ENCODE measurements around the gene SLC26A1.

DNA sequence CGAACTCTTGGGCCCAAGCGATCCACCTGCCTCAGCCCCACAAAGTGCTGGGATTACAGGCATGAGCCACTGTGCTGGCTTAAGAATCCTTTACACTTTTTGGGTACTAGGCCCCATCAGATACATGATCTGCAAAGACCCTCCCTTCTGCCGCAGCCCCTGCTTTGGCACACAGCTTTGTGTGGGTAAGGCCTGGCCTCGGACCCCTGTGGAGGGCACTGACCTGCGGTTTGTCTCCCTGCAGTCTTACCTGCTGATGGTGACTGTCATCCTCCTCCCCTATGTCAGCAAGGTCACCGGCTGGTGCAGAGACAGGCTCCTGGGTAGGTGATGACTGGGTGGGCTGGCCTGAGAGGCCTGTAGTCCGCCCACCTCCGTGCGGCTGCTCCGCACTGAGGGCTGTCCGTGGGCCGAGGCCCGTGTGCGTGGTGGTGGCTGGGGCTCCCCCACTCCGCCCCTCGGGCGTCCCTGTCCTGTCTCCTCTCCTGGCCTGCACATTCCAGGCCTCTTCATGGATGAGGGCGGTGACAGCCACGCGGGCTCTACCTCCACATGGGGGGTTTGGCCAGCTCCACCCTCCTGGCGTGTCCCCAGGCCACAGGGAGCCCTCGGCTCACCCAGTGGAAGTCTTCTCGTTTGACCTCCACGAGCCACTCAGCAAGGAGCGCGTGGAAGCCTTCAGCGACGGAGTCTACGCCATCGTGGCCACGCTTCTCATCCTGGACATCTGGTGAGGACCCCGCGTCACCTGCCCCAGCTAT is 37.9 kb downstream of the SLC26A1 start:
- TF ChIP-seq CTCF (IDR thresholded peaks at IDR 0.05; ENCODE audit: poor library complexity, severe bottlenecking) = no peak
- TF ChIP-seq EZH2 (IDR thresholded peaks at IDR 0.05; ENCODE audit: borderline replicate concordance, insufficient read depth, low read length, poor library complexity, severe bottlenecking) = no peak
- TF ChIP-seq MXI1 (conservative IDR thresholded peaks at IDR 0.05; ENCODE audit: poor library complexity, severe bottlenecking) = no peak
- no peak for TF ChIP-seq EP300 (conservative IDR thresholded peaks at IDR 0.05; ENCODE audit: poor library complexity, severe bottlenecking)
- no peak for TF ChIP-seq SMC3 (conservative IDR thresholded peaks at IDR 0.05; ENCODE audit: poor library complexity)
- TF ChIP-seq POLR2AphosphoS5 (IDR thresholded peaks at IDR 0.05) = no peak
- TF ChIP-seq RAD21 (conservative IDR thresholded peaks at IDR 0.05) = no peak

Measured in neural cell (in vitro differentiated cells).